Neural crest cell (in vitro differentiated cells): ENCODE data around the gene PRRT3. TPM values are rescaled to one million over a fixed set of nuclear protein-coding genes. Genes with fewer than 3 reads are reported as not detected.
"Not testable (repeated sequence)": the region's sequence is repeated elsewhere in the genome, so short reads cannot be mapped to it uniquely, and the experiment has no call there.

Experiments
- DNase-seq: peaks from one replicate; pipeline ENCODE4 v3.0.0; 2021; ENCODE audit warnings: low read depth, mixed read lengths, low spot score
- H3K27ac Mint-ChIP-seq: one replicate; pipeline ENCODE4 v1.8.0; 2021; ENCODE audit warnings: mild to moderate bottlenecking, mixed read lengths; ENCODE audit not compliant: unreplicated experiment
- H3K27me3 Mint-ChIP-seq: 2 replicates; pipeline ENCODE4 v1.8.0; 2021; ENCODE audit warnings: low read depth, mild to moderate bottlenecking, mixed read lengths
- H3K36me3 Mint-ChIP-seq: 2 replicates; pipeline ENCODE4 v1.8.0; 2021; ENCODE audit warnings: low read depth, mild to moderate bottlenecking, mixed read lengths
- H3K4me1 Mint-ChIP-seq: 2 replicates; pipeline ENCODE4 v1.8.0; 2021; ENCODE audit warnings: mixed read lengths
- H3K4me3 Mint-ChIP-seq: one replicate; pipeline ENCODE4 v1.8.0; 2021; ENCODE audit warnings: mild to moderate bottlenecking, mixed read lengths
- H3K9me3 Mint-ChIP-seq: 2 replicates; pipeline ENCODE4 v1.8.0; 2021; ENCODE audit warnings: mixed read lengths
- total RNA-seq: library from RNA; stranded (reverse); gene quantifications from 2 replicates; pipeline ENCODE4 v1.2.1, GENCODE V29; 2021
- TF ChIP-seq, protein P1 (sequence below): fragments of 200-600 bp; sonication (generic); conservative IDR thresholded peaks from 2 replicates; pipeline ENCODE4 v1.5.0; 2021; ENCODE audit warnings: antibody characterized with exemption, mild to moderate bottlenecking

Gene PRRT3
- total RNA-seq, 1 donor from 2014 or later: 6.4 TPM

DNA sequence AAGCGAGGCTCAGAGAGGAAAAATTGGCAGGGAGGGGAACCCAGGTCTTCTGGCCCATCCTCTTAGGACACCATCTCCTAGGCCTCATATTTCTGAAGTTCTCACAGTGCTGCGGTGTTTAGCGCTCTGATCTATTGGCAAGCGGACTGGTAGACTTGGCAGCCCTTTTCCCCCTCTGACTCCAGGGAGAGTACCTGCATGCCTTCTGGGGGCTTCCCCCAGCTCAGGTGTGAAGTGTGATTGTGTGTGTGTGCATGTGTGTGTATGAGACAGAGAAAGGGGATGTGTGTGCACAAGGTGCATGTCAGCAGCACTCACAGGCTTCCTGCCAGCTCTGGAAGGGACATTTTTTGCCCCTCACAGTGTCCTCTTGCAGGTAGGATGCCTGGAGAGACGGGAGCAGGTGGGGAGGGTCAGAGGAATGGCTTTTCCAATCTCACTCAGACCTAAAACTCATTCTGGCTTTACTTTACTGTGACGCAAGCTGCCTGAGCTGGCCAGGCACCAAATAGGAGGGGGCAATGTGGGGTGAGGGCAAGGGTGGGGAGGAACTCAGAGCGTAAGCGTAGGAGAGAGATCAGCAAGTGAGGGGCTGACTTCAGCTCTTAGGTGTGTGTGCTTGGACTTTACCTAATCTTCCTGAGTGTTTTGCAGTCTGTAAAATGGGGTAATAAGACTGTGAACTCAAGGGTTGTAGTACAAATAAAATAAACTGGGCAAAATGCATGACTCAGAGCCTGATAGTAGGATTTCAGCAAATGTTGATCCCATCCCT is 53.6 kb downstream of the PRRT3 start:
- Mint-ChIP-seq H3K36me3 (peaks cover 4% of the 10 kb centered on the region), H3K27me3 (no peaks in the 10 kb centered on the region), H3K9me3 (no peaks in the 10 kb centered on the region), H3K4me1 (no peaks in the 10 kb centered on the region), H3K4me3 (no peak overlapping the region), H3K27ac (no peak overlapping the region)
- TF ChIP-seq, protein P1, sequence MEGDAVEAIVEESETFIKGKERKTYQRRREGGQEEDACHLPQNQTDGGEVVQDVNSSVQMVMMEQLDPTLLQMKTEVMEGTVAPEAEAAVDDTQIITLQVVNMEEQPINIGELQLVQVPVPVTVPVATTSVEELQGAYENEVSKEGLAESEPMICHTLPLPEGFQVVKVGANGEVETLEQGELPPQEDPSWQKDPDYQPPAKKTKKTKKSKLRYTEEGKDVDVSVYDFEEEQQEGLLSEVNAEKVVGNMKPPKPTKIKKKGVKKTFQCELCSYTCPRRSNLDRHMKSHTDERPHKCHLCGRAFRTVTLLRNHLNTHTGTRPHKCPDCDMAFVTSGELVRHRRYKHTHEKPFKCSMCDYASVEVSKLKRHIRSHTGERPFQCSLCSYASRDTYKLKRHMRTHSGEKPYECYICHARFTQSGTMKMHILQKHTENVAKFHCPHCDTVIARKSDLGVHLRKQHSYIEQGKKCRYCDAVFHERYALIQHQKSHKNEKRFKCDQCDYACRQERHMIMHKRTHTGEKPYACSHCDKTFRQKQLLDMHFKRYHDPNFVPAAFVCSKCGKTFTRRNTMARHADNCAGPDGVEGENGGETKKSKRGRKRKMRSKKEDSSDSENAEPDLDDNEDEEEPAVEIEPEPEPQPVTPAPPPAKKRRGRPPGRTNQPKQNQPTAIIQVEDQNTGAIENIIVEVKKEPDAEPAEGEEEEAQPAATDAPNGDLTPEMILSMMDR: no peak
- DNase-seq: no peak

DNA sequence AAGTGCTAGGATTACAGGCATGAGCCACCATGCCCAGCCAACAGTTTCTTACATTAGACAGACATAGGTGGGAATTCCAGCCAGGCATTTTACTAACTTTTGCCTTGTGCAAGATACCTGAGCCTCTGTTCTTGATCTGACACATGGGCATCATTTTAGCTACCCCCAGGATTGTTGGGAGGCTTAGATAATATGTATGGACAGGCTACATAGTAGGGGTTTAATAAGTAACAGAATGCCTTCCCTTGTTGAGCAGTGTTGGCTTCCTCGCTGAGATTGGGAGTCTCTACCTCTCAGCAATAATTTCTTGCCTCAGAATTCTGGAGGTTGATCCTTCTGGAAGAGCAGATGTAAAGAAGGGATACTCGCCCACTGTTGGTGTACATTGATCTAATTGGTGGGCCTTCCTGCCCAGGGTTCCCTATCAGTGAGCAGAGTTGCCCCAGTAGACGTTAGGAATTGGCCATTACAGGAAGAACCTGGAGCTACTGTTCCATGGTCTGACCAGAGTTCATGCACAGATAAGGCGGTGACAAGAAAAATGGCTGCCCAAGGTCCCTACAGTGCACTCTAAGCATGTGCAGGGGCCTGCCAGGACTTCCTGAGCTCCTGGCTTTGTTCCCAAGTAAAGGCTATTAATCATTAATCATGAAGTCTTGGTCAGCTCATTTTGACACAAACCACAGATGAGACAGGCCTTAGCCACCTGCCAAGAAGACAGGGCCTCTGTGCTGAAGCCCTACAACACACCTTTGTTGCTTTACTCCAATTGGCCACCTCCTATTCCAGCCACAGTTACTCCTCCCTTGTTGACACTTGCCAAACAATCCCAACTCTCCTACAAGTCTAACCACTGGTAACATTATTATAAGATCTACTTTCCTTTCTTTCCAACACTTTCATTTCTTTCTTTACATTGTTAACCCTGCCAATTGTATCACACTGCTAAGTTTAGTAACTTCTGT is 54.5 kb downstream of the PRRT3 start:
- Mint-ChIP-seq H3K27ac (no peak overlapping the region), H3K4me3 (peak overlapping the region; percentile 18), H3K27me3 (no peaks in the 10 kb centered on the region), H3K4me1 (peaks cover 5% of the 10 kb centered on the region), H3K36me3 (peaks cover 9% of the 10 kb centered on the region), H3K9me3 (no peaks in the 10 kb centered on the region)
- DNase-seq: no peak
- TF ChIP-seq, protein P1: no peak

DNA sequence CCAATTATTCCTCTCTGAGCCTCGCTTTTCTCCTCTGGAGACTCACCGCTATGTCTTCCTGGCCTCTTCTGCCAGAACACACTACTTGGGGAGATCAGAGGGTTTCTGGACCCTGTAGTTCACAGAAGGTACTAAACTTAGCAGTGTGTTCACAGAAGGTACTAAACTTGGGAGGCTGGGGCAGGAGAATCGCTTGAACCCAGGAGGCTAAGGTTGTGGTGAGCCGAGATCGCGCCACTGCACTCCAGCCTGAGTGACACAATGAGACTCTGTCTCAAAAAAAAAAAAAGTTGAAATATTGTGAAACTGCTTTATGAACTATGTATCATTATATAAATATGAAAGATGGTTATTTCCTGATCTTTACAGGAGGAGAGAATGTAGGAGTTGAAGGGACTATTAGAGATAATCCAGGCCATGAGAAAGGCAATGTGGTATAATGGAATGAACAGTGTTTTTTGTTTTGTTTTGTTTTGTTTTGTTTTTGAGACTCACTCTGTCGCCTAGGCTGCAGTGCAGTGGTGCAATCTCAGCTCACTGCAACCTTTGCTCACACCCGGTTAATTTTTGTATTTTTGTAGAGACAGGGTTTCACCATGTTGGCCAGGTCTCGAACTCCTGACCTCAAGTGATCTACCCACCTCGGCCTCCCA is 55.3 kb downstream of the PRRT3 start:
- not testable (repeated sequence) for H3K27ac Mint-ChIP-seq, H3K9me3 Mint-ChIP-seq, H3K4me1 Mint-ChIP-seq, H3K4me3 Mint-ChIP-seq, H3K27me3 Mint-ChIP-seq, DNase-seq
- peaks cover 13% of the 10 kb centered on the region for H3K36me3 Mint-ChIP-seq

DNA sequence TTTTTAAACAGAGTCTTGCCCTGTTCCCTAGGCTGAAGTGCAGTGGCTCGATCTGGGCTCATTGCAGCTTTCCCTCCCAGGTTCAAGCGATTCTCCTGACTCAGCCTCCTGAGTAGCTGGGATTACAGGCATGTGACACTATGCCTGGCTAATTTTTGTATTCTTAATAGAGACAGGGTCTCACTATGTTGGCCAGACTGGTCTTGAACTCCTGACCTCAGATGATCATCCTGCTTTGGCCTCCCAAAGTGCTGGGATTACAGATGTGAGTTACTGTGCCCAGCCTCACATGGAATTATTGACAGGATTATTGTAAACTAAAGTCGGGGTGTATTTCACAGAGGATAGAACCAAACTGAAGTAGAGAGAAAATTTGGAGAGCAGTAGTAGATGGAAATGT is 56.5 kb downstream of the PRRT3 start:
- DNase-seq, H3K27ac Mint-ChIP-seq, H3K27me3 Mint-ChIP-seq, H3K4me3 Mint-ChIP-seq, H3K9me3 Mint-ChIP-seq: not testable (repeated sequence)
- H3K4me1 Mint-ChIP-seq: peaks cover 19% of the 10 kb centered on the region
- peaks cover 13% of the 10 kb centered on the region for H3K36me3 Mint-ChIP-seq

Other genes with a start within 250 kb of the PRRT3 start
- 0.48 and 1.3 TPM in 2 replicates for gene CPNE9, start 248.6 kb downstream of the PRRT3 start, total RNA-seq
- 36.9 and 39.2 TPM in 2 replicates for gene BRPF1, start 220.7 kb downstream of the PRRT3 start, total RNA-seq
- gene OGG1, start 202.5 kb downstream of the PRRT3 start, total RNA-seq: 38.6 and 39.8 TPM in 2 replicates
- gene CAMK1, start 182.5 kb downstream of the PRRT3 start, total RNA-seq: 19.5 and 22.5 TPM in 2 replicates
- gene TADA3, start 159.9 kb downstream of the PRRT3 start, total RNA-seq: 70.0 and 73.2 TPM in 2 replicates
- gene ARPC4, start 159.3 kb downstream of the PRRT3 start, total RNA-seq: 147 and 156 TPM in 2 replicates
- gene TTLL3, start 142.1 kb downstream of the PRRT3 start, total RNA-seq: 28.3 and 31.0 TPM in 2 replicates
- 55.2 and 58.0 TPM in 2 replicates for gene RPUSD3, start 108.4 kb downstream of the PRRT3 start, total RNA-seq
- not detected in 2 replicates for gene CIDEC, start 72.2 kb downstream of the PRRT3 start, total RNA-seq
- gene JAGN1, start 61.8 kb downstream of the PRRT3 start, total RNA-seq: 41.1 TPM in 2 replicates
- gene IL17RE, start 49.6 kb downstream of the PRRT3 start, total RNA-seq: 1.4 and 1.7 TPM in 2 replicates
- gene IL17RC, start 35.3 kb downstream of the PRRT3 start, total RNA-seq: 6.0 and 7.3 TPM in 2 replicates
- gene CRELD1, start 18.6 kb downstream of the PRRT3 start, total RNA-seq: 16.9 and 18.3 TPM in 2 replicates
- 39.8 and 42.6 TPM in 2 replicates for gene EMC3, start 34.4 kb upstream of the PRRT3 start, total RNA-seq
- 65.4 and 67.9 TPM in 2 replicates for gene FANCD2, start 74.0 kb upstream of the PRRT3 start, total RNA-seq
- not detected in 2 replicates for gene FANCD2OS, start 155.8 kb upstream of the PRRT3 start, total RNA-seq
- 125 and 138 TPM in 2 replicates for gene BRK1, start 163.3 kb upstream of the PRRT3 start, total RNA-seq
- 80.1 and 80.8 TPM in 2 replicates for gene VHL, start 189.4 kb upstream of the PRRT3 start, total RNA-seq
- gene IRAK2, start 212.5 kb upstream of the PRRT3 start, total RNA-seq: 0.39 and 0.44 TPM in 2 replicates